Transverse colon (tissue), 4 donors: ENCODE results near the gene NSUN4. TPM values are rescaled to one million over a fixed set of nuclear protein-coding genes. Genes with fewer than 3 reads are reported as not detected.
A peak's percentile ranks its signal among the peaks of the same experiment; 100 is the strongest.

ENCODE experiments used
- DNase-seq: peaks from one replicate; pipeline ENCODE4 v3.0.0-alpha.2; 2019
- H3K27ac ChIP-seq, 4 donors: fragments of 200-600 bp; sonication (generic); 2 replicates each; pipeline ENCODE4 v1.5.1; 2016 to 2018; ENCODE audit warnings: inconsistent platforms in 4 of 4
- H3K27me3 ChIP-seq: fragments of 200-600 bp; sonication (generic); 2 replicates; pipeline ENCODE4 v1.5.1; 2017; ENCODE audit warnings: inconsistent platforms
- H3K36me3 ChIP-seq, 4 donors: fragments of 200-600 bp; sonication (generic); 2 replicates each; pipeline ENCODE4 v1.5.1; 2017 to 2019; ENCODE audit warnings: inconsistent platforms in 4 of 4
- H3K4me1 ChIP-seq, 4 donors: fragments of 200-600 bp; sonication (generic); 2 replicates each; pipeline ENCODE4 v1.5.1; 2017 to 2020; ENCODE audit warnings: inconsistent platforms in 4 of 4
- H3K4me3 ChIP-seq, 4 donors: fragments of 200-600 bp; sonication (generic); 1 replicate in 1 of 4; 2 replicates in 3 of 4; pipeline versions ENCODE4 v1.5.1 to v1.6.1; 2017 to 2019; ENCODE audit warnings: inconsistent platforms in 4 of 4
- H3K9me3 ChIP-seq, 2 donors: fragments of 200-600 bp; sonication (generic); 2 replicates each; pipeline ENCODE4 v1.5.1; 2017 to 2019; ENCODE audit warnings: inconsistent platforms in 2 of 2
- EP300 ChIP-seq: sonication (generic); formaldehyde crosslinking; IDR thresholded peaks from one replicate; pipeline ENCODE4 v1.6.1; 2017; ENCODE audit warnings: antibody characterized with exemption, low read depth
- POLR2A ChIP-seq: fragments of 450-650 bp; IDR thresholded peaks from one replicate; pipeline ENCODE4 v1.6.1; 2016; ENCODE audit warnings: antibody characterized with exemption, mild to moderate bottlenecking, moderate library complexity
- POLR2AphosphoS5 ChIP-seq, 3 donors: sonication (generic); formaldehyde crosslinking; IDR thresholded peaks; one replicate each; pipeline ENCODE4 v1.6.1; 2016; ENCODE audit warnings: antibody characterized with exemption in 3 of 3
- WGBS, 2 donors: methylation state at CpG; one replicate each; pipeline ENCODE4 v1.1.5; 2018; ENCODE audit warnings: low coverage in 1 of 2; 5-methylcytosine and 5-hydroxymethylcytosine counted together
- in situ Hi-C, 4 donors: fragments of 200-750 bp; cut with MboI; loops; one replicate each; pipeline versions ENCODE4 v1.15.0 to v1.15.1; 2017; ENCODE audit warnings: low sequenced_read_pairs in 3 of 4, low pct_ligation_motif_present in 1 of 4, low pct_unique_long_range_greater_than_20kb in 1 of 4
- intact Hi-C: fragments of 100-400 bp; cut with DNase I; formaldehyde crosslinking; loops from one replicate; pipeline ENCODE4 v1.15.1; 2023; ENCODE audit warnings: low total_unique reads
- total RNA-seq, 4 donors: library from RNA; depleted of rRNA; stranded (reverse); fragments of >200 nt; gene quantifications; one replicate each; pipeline ENCODE4 v1.1.0, GENCODE V29; 2016
- TF ChIP-seq, protein P1 (sequence below), 5 experiments: fragments of 200-600 bp in 3 of 5; fragments of 450-650 bp in 2 of 5; sonication (generic) in 3 of 5; IDR thresholded peaks; 1 replicate in 2 of 5; 2 replicates in 3 of 5; pipeline ENCODE4 v1.5.1; 2016 to 2017; ENCODE audit warnings: antibody characterized with exemption in 5 of 5, inconsistent platforms in 3 of 5, mild to moderate bottlenecking in 2 of 5, moderate library complexity in 1 of 5

Gene NSUN4
- total RNA-seq, 4 donors from 2014 or later: 5.6 to 19.7 (median 12.9) TPM

DNA sequence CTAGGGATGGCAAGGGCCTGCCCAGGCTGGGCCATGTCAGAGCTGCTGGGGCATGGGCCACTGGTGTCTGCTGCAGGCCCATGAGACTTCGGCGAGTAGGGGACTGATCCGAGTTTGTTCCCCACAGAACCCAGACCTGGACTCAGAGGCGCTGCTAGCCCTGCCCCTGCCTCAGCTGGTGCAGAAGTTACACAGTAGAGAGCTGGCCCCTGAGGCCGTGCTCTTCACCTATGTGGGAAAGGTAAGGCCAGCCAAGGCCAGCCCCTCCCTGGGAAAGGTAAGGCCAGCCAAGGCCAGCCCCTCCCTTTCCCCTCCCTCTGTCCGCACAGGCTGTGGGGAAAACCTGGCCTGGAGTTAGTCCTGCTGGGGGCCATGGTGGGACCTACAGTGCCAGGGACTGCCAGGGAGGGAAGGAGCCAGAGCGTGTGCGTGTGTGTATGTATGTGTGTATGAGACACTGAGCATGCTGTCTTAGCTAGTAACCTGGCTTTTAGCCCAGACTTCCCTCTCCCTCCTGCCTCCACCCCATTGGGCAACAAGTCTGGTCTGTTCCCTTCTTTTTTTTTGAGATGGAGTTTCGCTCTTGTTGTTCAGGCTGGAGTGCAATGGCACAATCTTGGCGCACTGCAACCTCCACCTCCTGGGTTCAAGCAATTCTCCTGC is 61.5 kb downstream of the NSUN4 start:
- no peaks in the 10 kb centered on the region for H3K9me3 ChIP-seq
- intact Hi-C loops: no loop called here
- peak; percentile 87 for DNase-seq
- H3K4me1 ChIP-seq: peaks cover 3 to 27% (median 21%) of the 10 kb centered on the region in 4 donors
- no peaks in the 10 kb centered on the region for H3K36me3 ChIP-seq
- peak overlapping the region; percentile 62 to 79 (median 76) for H3K27ac ChIP-seq
- H3K4me3 ChIP-seq: no peak overlapping the region
- in situ Hi-C loops: no loop called here
- H3K27me3 ChIP-seq: no peaks in the 10 kb centered on the region
- 34% methylated on average over 4 to 5 of the region's 10 CpGs for WGBS, 2 donors
- TF ChIP-seq EP300 (peak; percentile 16), POLR2A (peak; percentile 26), POLR2AphosphoS5 (IDR thresholded peaks at IDR 0.05) (peak; percentile 26 to 65 (median 47))
- TF ChIP-seq, protein P1, sequence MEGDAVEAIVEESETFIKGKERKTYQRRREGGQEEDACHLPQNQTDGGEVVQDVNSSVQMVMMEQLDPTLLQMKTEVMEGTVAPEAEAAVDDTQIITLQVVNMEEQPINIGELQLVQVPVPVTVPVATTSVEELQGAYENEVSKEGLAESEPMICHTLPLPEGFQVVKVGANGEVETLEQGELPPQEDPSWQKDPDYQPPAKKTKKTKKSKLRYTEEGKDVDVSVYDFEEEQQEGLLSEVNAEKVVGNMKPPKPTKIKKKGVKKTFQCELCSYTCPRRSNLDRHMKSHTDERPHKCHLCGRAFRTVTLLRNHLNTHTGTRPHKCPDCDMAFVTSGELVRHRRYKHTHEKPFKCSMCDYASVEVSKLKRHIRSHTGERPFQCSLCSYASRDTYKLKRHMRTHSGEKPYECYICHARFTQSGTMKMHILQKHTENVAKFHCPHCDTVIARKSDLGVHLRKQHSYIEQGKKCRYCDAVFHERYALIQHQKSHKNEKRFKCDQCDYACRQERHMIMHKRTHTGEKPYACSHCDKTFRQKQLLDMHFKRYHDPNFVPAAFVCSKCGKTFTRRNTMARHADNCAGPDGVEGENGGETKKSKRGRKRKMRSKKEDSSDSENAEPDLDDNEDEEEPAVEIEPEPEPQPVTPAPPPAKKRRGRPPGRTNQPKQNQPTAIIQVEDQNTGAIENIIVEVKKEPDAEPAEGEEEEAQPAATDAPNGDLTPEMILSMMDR (IDR thresholded peaks at IDR 0.05): no peak

DNA sequence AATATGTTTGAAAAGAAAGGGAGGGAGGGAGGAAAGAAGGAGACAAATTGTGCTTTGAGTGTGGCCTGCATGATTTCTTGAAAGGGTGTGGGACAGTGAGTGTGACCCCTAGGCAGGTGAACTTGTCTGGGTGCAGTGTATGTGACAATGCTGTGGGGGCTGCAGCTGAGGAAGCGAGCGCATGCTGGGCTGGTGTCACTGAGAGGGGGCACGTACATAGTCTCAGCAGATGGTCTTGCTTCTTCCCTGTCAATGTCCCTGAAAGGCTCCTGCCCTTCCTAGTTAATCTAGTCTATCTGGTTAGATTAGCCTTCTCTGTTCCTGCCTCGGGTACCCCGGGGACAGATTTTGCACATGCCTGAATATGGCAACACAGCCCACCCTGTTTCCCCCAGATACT is 63.3 kb downstream of the NSUN4 start:
- intact Hi-C loops: no loop called here
- in situ Hi-C loops: no loop called here
- 92% methylated on average over 5 of the region's 5 CpGs; no CpG with 5 or more reads in 1 of the 2 donors for WGBS, 2 donors

DNA sequence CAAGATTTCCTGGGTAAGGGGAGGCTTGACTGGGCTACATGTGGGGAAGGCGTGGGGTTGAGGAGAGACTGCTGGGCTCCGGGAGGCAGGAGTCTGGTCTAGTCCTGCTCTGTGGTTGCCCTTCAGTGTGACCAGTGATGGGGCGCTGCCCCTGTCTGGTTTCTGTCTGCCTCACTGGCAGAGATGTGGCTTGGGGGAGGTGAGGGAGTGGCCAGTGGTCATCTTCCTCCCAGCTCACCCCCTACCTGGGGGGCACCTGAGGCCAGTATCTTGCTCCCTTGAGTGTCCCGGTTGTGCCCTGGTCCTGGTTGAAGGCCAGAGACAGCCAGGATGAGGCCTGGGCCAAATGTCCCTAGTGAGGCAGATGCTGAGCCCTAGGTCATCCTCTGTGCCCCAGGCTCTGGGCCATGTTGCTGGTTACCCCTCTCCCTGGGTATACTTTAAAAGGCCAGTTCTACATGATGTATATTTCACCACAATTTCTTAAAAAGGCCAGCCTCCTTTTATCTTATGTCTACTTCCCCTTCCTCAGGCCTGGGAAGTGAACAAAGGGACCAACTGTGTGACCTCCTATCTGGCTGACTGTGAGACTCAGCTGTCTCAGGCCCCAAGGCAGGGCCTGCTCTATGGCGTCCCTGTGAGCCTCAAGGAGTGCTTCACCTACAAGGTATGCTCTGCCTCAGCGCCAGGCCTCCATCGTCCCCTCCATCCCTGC is 64.0 kb downstream of the NSUN4 start:
- WGBS, 2 donors: 94% methylated on average over 7 of the region's 7 CpGs; no CpG with 5 or more reads in 1 of the 2 donors
- intact Hi-C loops (loop anchor here (5.0 kb wide), 1 partner anchor 123 kb away; no protein-coding TSS in a partner anchor), in situ Hi-C loops (no loop called here)
- no peaks in the 10 kb centered on the region for H3K9me3 ChIP-seq
- TF ChIP-seq, protein P1 (IDR thresholded peaks at IDR 0.05): no peak
- TF ChIP-seq POLR2AphosphoS5 (IDR thresholded peaks at IDR 0.05): no peak
- no peak for TF ChIP-seq POLR2A
- no peak for TF ChIP-seq EP300
- no peak overlapping the region for H3K27ac ChIP-seq
- H3K36me3 ChIP-seq: no peaks in the 10 kb centered on the region
- H3K4me3 ChIP-seq: no peak overlapping the region
- H3K4me1 ChIP-seq: peaks cover 3 to 26% (median 21%) of the 10 kb centered on the region in 4 donors
- H3K27me3 ChIP-seq: no peaks in the 10 kb centered on the region
- no peak for DNase-seq

More for the DNA sequence above, 63.3 kb downstream of the NSUN4 start:
- Histone ChIP-seq H3K4me1 (peaks cover 3 to 26% (median 21%) of the 10 kb centered on the region in 4 donors), H3K27ac (no peak overlapping the region), H3K4me3 (no peak overlapping the region), H3K9me3 (no peaks in the 10 kb centered on the region), H3K27me3 (no peaks in the 10 kb centered on the region), H3K36me3 (no peaks in the 10 kb centered on the region)
- DNase-seq: no peak
- TF ChIP-seq, protein P1 (IDR thresholded peaks at IDR 0.05): no peak
- TF ChIP-seq POLR2AphosphoS5 (IDR thresholded peaks at IDR 0.05): no peak
- no peak for TF ChIP-seq EP300
- TF ChIP-seq POLR2A: no peak

DNA sequence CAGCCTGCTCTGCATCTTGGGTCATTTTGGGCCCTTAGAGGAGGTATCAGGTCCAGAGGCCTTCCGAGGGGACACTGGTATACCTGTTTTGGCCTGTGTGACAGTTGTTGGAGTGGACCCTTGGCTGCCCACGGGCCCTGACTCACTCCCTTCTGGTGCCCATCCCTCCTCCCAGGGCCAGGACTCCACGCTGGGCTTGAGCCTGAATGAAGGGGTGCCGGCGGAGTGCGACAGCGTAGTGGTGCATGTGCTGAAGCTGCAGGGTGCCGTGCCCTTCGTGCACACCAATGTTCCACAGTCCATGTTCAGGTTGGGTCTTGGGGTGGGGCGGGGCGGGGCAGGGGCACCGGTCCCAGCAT is 64.6 kb downstream of the NSUN4 start:
- H3K4me1 ChIP-seq: peaks cover 3 to 26% (median 21%) of the 10 kb centered on the region in 4 donors
- WGBS, 2 donors: 82% methylated on average over 4 of the region's 12 CpGs; no CpG with 5 or more reads in 1 of the 2 donors
- H3K4me3 ChIP-seq: no peak overlapping the region
- TF ChIP-seq, protein P1 (IDR thresholded peaks at IDR 0.05): no peak
- no peak for TF ChIP-seq POLR2A
- no peak for TF ChIP-seq POLR2AphosphoS5 (IDR thresholded peaks at IDR 0.05)
- TF ChIP-seq EP300: no peak
- intact Hi-C loops (loop anchor here (5.0 kb wide), 1 partner anchor 122 kb away; no protein-coding TSS in a partner anchor), in situ Hi-C loops (no loop called here)
- no peak overlapping the region for H3K27ac ChIP-seq
- DNase-seq: no peak
- no peaks in the 10 kb centered on the region for H3K36me3 ChIP-seq
- H3K9me3 ChIP-seq: no peaks in the 10 kb centered on the region
- no peaks in the 10 kb centered on the region for H3K27me3 ChIP-seq
